Measurements from ENCODE around the gene SPOUT1. TPM values are rescaled to one million over a fixed set of nuclear protein-coding genes. Genes with fewer than 3 reads are reported as not detected.

The SPOUT1 gene
- total and polyA plus RNA-seq, 11 donors, result 6.1 to 24.7 (median 15.1) TPM

DNA sequence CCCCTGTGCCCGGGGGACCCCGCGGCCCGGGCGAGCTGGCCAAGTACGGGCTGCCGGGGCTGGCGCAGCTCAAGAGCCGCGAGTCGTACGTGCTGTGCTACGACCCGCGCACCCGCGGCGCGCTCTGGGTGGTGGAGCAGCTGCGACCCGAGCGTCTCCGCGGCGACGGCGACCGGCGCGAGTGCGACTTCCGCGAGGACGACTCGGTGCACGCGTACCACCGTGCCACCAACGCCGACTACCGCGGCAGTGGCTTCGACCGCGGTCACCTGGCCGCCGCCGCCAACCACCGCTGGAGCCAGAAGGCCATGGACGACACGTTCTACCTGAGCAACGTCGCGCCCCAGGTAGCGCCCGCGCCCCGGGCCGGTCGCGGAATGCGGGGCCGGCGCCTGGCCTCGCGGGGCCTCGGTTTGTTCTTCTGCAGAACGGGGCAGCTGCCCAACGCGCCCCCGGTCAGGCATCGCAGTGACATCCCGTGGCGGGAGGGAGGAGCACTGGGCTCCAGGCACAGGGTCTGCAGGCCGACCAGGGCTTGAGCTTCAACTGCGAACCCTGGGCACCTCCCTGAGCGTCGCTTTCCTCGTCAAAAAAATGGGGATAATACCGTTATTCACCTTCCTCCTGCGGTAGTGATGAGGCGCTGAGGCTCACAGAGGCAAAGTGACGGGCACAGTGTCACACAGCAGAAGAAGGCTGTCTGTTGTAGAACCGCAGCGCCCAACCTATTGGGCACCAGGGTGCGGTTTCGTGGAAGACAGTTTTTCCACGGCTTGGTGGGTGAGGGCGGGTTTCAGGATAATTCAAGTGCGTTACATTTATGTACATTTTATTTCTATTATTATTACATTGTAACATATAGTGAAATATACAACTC is 10.5 kb downstream of the SPOUT1 start:
- Histone ChIP-seq H3K4me1 (peaks cover 0 to 20% (median 15%) of the 10 kb centered on the region in 12 donors), H3K36me3 (peaks cover 0 to 34% (median 26%) of the 10 kb centered on the region in 9 donors), H3K27me3 (no peaks in the 10 kb centered on the region), H3K9me3 (no peaks in the 10 kb centered on the region), H3K4me3 (peak overlapping the region; percentile 53 to 82 (median 74)), H3K27ac (peak overlapping the region; percentile 74 to 95 (median 91))
- WGBS, 4 donors, result 5 to 38% (median 6%) methylated on average over 12 to 90 of the region's 90 CpGs
- ATAC-seq (peak in 1 of 4 donors; percentile 16), DNase-seq (peak; percentile 34 to 73 (median 52))
- intact Hi-C loops (cut with DNase I), result loop anchor here in 1 of 10 donors (5.0 kb wide), 1 partner anchor 63 kb away; the partner anchor contains the start of genes KYAT1 and LRRC8A
- no peak for TF ChIP-seq POLR2A (IDR thresholded peaks at IDR 0.05)
- TF ChIP-seq, protein P1, sequence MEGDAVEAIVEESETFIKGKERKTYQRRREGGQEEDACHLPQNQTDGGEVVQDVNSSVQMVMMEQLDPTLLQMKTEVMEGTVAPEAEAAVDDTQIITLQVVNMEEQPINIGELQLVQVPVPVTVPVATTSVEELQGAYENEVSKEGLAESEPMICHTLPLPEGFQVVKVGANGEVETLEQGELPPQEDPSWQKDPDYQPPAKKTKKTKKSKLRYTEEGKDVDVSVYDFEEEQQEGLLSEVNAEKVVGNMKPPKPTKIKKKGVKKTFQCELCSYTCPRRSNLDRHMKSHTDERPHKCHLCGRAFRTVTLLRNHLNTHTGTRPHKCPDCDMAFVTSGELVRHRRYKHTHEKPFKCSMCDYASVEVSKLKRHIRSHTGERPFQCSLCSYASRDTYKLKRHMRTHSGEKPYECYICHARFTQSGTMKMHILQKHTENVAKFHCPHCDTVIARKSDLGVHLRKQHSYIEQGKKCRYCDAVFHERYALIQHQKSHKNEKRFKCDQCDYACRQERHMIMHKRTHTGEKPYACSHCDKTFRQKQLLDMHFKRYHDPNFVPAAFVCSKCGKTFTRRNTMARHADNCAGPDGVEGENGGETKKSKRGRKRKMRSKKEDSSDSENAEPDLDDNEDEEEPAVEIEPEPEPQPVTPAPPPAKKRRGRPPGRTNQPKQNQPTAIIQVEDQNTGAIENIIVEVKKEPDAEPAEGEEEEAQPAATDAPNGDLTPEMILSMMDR (IDR thresholded peaks at IDR 0.05), result no peak

- intact Hi-C loops (cut with DNase I), result loop anchor here in 1 of 10 donors (5.0 kb wide), 1 partner anchor 64 kb away; the partner anchor contains the start of genes KYAT1 and LRRC8A
- Histone ChIP-seq H3K36me3 (peaks cover 0 to 26% (median 20%) of the 10 kb centered on the region in 9 donors), H3K27ac (peak within 1 kb of the TSS; percentile 74 to 95 (median 91)), H3K4me1 (peaks cover 0 to 20% (median 15%) of the 10 kb centered on the region in 12 donors), H3K4me3 (peak within 1 kb of the TSS; percentile 53 to 82 (median 74)), H3K9me3 (no peaks in the 10 kb centered on the region), H3K27me3 (no peaks in the 10 kb centered on the region)
- peak; percentile 93 to 97 (median 94) for ATAC-seq
- peak; percentile 97 to 99 (median 98) for DNase-seq
- whole genome bisulfite sequencing, 4 donors, result 0 to 1% (median 0%) methylated on average over 15 to 70 of the region's 70 CpGs
- TF ChIP-seq, protein P1 (IDR thresholded peaks at IDR 0.05), result peak; percentile 91 to 100 (median 97)
- TF ChIP-seq POLR2A (IDR thresholded peaks at IDR 0.05), result peak; percentile 66 to 97
Observed at GRCh38 chr9:128818099-128818838, 11.3 kb downstream of the SPOUT1 start, which contains the start of gene ENDOG. TSS of gene ENDOG (plus strand) at chr9:128818500. CDS start at chr9:128818685, 185 bp downstream.

GRCh38 chr9:128810873-128811272 is 18.7 kb downstream of the SPOUT1 start:
- ATAC-seq (no peak), DNase-seq (no peak)
- Histone ChIP-seq H3K27me3 (no peaks in the 10 kb centered on the region), H3K27ac (no peak overlapping the region), H3K4me1 (no peaks in the 10 kb centered on the region), H3K4me3 (no peak overlapping the region), H3K36me3 (peaks cover 0 to 32% (median 27%) of the 10 kb centered on the region in 9 donors), H3K9me3 (no peaks in the 10 kb centered on the region)
- intact Hi-C loops (cut with DNase I), result no loop called here
- WGBS, 4 donors, result 73 to 91% (median 80%) methylated on average over 5 of the region's 5 CpGs
- no peak for TF ChIP-seq POLR2A (IDR thresholded peaks at IDR 0.05)
- TF ChIP-seq, protein P1 (IDR thresholded peaks at IDR 0.05), result no peak
